ENCODE data around the gene DCLK2.

DCLK2 gene

DNA sequence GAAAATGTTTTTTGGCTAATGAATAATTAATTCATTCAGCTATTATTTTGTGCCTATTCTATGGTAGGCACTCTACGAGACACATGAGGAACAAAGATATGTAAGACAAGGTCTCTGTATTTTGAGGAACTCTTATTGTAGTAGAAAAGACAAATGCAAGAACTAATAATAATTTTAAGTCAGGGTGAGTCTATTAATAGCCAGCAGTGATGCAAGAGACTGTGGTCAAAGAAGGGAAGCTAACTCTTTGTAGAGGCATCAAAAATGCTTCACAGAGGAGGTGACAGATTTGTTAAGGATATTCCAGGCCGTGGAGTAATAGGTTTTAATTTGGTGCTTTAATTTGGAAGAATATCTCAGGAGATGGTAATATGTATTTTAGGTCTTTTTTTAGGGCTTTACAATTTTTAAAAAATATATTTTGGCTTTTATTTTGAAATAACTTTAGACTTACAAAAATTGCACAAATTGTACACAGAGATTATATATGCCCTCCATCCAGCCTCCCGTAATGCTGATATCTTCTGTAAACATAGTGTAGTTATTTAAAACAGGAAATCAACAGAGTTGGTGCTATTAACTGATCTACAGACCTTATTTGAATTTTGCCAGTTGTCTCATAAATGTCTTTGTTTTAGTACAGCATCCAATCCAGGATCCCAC, 48.1 kb downstream of the DCLK2 start:
- TF ChIP-seq, protein P1, sequence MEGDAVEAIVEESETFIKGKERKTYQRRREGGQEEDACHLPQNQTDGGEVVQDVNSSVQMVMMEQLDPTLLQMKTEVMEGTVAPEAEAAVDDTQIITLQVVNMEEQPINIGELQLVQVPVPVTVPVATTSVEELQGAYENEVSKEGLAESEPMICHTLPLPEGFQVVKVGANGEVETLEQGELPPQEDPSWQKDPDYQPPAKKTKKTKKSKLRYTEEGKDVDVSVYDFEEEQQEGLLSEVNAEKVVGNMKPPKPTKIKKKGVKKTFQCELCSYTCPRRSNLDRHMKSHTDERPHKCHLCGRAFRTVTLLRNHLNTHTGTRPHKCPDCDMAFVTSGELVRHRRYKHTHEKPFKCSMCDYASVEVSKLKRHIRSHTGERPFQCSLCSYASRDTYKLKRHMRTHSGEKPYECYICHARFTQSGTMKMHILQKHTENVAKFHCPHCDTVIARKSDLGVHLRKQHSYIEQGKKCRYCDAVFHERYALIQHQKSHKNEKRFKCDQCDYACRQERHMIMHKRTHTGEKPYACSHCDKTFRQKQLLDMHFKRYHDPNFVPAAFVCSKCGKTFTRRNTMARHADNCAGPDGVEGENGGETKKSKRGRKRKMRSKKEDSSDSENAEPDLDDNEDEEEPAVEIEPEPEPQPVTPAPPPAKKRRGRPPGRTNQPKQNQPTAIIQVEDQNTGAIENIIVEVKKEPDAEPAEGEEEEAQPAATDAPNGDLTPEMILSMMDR (IDR thresholded peaks at IDR 0.05; ENCODE audit: control extremely low read depth, extremely low read depth, low read depth, missing control alignments): no peak
- DNase-seq (ENCODE audit: extremely low spot score): peak; percentile 13
- CTCF ChIA-PET: no interaction called here
- POLR2A ChIA-PET: no interaction called here

DNA sequence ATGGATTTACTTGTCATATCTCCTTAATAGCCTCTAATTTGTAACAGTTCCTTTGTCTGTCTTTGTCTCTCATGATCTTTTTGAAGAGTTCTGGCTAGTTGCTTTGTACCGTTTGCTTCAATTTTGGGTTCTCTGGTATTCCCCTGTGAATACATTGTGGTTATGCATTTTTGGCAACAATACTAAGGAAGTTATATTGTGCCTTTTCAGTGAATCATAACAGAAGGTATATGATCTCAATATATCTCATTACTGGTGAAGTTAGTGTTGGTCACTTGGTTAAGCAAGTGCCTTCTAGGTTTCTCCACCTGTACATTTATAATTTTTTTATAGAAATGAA, 48.6 kb downstream of the DCLK2 start:
- TF ChIP-seq, protein P1 (IDR thresholded peaks at IDR 0.05; ENCODE audit: control extremely low read depth, extremely low read depth, low read depth, missing control alignments): no peak
- ChIA-PET CTCF (no interaction called here), POLR2A (no interaction called here)
- no peak for DNase-seq (ENCODE audit: extremely low spot score)

DNA sequence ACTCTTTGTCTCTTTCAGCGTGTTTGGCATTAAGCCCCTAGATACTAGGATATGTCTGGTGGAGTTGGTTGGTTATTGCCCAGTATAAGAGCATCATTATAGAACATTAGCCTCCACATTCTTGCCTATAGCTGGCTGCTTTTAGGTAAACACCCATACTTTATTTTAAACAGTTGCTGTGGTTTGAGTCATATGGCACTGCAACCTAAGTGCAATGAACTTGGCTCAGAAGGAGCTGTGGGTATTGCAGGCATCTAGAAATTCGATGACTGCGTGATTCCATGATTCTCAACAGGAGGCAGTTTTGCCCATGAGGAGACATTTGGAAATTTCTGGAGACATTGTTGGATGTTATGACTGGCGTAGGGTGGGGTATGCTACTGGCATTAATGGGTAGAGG, 49.5 kb downstream of the DCLK2 start:
- no peak for DNase-seq (ENCODE audit: extremely low spot score)
- POLR2A ChIA-PET: no interaction called here
- CTCF ChIA-PET: no interaction called here
- TF ChIP-seq, protein P1 (IDR thresholded peaks at IDR 0.05; ENCODE audit: control extremely low read depth, extremely low read depth, low read depth, missing control alignments): no peak

DNA sequence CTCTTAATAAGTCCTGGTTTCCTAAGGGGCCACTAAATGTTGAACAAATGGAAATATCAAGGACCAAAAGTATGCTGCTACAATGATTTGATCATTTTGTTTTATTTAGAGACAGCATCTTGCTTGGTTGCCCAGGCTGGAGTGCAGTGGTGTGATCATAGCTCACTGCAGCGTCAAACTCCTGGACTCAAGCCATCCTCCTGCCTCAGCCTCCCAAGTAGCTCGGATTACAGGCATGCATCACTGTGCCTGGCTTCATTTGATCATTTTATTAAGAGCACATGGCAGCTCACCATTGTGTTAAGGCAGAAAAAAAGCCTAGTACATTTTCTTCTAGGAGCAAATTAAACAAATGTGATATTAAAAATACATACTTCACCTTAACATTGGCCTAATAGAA, 52.7 kb downstream of the DCLK2 start:
- POLR2A ChIA-PET: no interaction called here
- CTCF ChIA-PET: interaction anchor here (1.5 kb wide), 1 partner anchor 9 kb away, joined by 3 read pairs; no protein-coding TSS in a partner anchor
- TF ChIP-seq, protein P1 (IDR thresholded peaks at IDR 0.05; ENCODE audit: control extremely low read depth, extremely low read depth, low read depth, missing control alignments): no peak

DNA sequence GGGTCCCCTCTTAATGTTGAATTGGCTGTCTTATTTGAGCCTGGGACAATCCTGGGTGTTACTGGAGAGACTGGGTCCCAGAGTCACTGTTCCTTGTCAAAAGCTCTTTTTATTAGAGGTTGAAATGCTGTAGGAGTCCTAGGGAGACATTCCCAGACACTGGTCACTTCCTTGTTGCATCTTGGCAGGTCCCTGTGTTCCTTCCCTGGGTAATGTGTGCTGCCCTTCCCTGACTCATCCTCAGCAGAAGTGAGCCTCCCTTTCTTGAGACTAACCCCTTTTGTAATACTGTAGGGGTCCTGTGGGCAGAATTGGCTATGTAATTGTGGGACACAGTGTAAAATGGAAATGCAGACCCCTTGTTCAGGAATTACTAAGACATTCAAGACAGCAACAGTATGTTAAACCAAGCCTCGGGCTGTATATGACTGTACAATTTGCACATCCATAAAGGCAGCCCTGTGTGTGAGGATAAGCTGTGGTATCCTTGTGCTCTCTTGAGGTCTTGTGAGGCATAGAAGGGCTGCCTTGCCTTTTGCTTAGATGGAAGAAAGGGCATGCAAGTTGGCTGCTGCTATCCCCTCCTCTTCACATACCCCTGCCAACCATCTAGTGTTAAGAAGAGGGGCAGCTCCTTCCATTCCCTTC, 53.5 kb downstream of the DCLK2 start:
- no peak for DNase-seq (ENCODE audit: extremely low spot score)
- ChIA-PET POLR2A (no interaction called here), CTCF (interaction anchor here (1.5 kb wide), 1 partner anchor 8 kb away, joined by 3 read pairs; no protein-coding TSS in a partner anchor)
- TF ChIP-seq, protein P1 (IDR thresholded peaks at IDR 0.05; ENCODE audit: control extremely low read depth, extremely low read depth, low read depth, missing control alignments): no peak

More for the DNA sequence above, 52.7 kb downstream of the DCLK2 start:
- DNase-seq (ENCODE audit: extremely low spot score): no peak

DNA sequence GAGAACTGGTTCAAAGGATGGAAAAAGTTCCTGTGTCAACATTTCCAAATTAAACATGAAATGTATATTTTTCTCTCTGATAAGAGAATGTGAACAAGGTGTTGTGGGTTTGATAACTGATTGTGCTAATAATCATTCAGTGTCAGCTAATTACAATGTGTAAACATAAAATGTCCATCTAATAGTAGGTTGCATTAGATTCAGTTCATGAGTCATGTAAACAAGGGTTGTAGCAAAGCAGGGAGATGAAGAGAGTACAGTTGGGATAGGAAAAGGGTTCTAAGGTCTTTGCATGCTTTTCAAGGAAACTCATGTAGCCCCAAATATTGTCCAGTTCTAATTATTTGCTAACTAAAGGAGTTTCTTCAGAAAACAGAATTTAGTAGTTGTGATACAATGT, 55.4 kb downstream of the DCLK2 start:
- TF ChIP-seq, protein P1 (IDR thresholded peaks at IDR 0.05; ENCODE audit: control extremely low read depth, extremely low read depth, low read depth, missing control alignments): no peak
- ChIA-PET CTCF (no interaction called here), POLR2A (no interaction called here)
- no peak for DNase-seq (ENCODE audit: extremely low spot score)

All from GM10248 (cell line).